ENCODE measurements around the gene STEAP1.

GRCh38 chr7:90176195-90176594 lies 21.9 kb downstream of the STEAP1 start:
- TF ChIP-seq CTCF (IDR thresholded peaks at IDR 0.05; ENCODE audit: borderline replicate concordance, extremely low read depth, low read length, poor library complexity, severe bottlenecking) (no peak), EZH2 (IDR thresholded peaks at IDR 0.05; ENCODE audit: borderline replicate concordance, low read depth, low read length, severe bottlenecking) (no peak)

Measured in DND-41 (cell line).